H1 (cell line): ENCODE measurements around the gene AK2. TPM values are rescaled to one million over a fixed set of nuclear protein-coding genes. Genes with fewer than 3 reads are reported as not detected.

ENCODE experiments used
- CTCF ChIA-PET: fragments of 300-600 bp; sonication (Branson Sonifier 250); formaldehyde crosslinking; loops from one replicate; lab custom pipeline; 2021; ENCODE audit not compliant: partially characterized antibody; lab: Charles Lee
- POLR2A ChIA-PET: fragments of 300-600 bp; sonication (Branson Sonifier 250); formaldehyde crosslinking; loops from one replicate; lab custom pipeline; 2021; ENCODE audit warnings: inconsistent platforms; ENCODE audit not compliant: partially characterized antibody; lab: Charles Lee
- DNase-seq, 2 experiments: peaks; one replicate each; pipeline versions ENCODE4 v3.0.0 to v3.0.0-alpha.2; 2010 to 2022; ENCODE audit warnings: low spot score in 2 of 2, low read depth in 1 of 2, mixed read lengths in 1 of 2
- FAIRE-seq: peaks from 2 replicates; lab custom pipeline; 2011; peaks lifted over from hg19 to GRCh38; lab: Jason Lieb, UNC
- H2AFZ ChIP-seq: 2 replicates; pipeline ENCODE4 v1.8.1; 2012; ENCODE audit warnings: low read length, inconsistent platforms
- H2AK5ac ChIP-seq: 2 replicates; pipeline ENCODE4 v1.6.1; 2013; ENCODE audit warnings: low read depth, low read length
- H2BK120ac ChIP-seq: replicated peaks from 2 replicates; pipeline ENCODE3; 2013; ENCODE audit warnings: low read depth, low read length, inconsistent platforms
- H2BK12ac ChIP-seq: 2 replicates; pipeline ENCODE4 v1.6.1; 2013; ENCODE audit warnings: low read depth, low read length
- H2BK15ac ChIP-seq: 2 replicates; pipeline ENCODE4 v1.6.1; 2013; ENCODE audit warnings: low read length
- H2BK20ac ChIP-seq: 2 replicates; pipeline ENCODE4 v1.6.1; 2013; ENCODE audit warnings: low read length
- H2BK5ac ChIP-seq: 2 replicates; pipeline ENCODE4 v1.6.1; 2013; ENCODE audit warnings: low read depth, low read length
- H3K14ac ChIP-seq: 2 replicates; pipeline ENCODE4 v1.6.1; 2013; ENCODE audit warnings: inconsistent platforms; ENCODE audit not compliant: insufficient read length
- H3K18ac ChIP-seq: 2 replicates; pipeline ENCODE4 v1.6.1; 2013; ENCODE audit warnings: low read length; ENCODE audit errors: extremely low read depth
- H3K23ac ChIP-seq: 2 replicates; pipeline ENCODE4 v1.6.1; 2013; ENCODE audit warnings: inconsistent platforms; ENCODE audit not compliant: insufficient read length
- H3K23me2 ChIP-seq: 2 replicates; pipeline ENCODE4 v1.6.1; 2013; ENCODE audit warnings: low read depth, low read length
- H3K27ac ChIP-seq: 2 replicates; pipeline ENCODE4 v1.6.1; 2011; ENCODE audit warnings: low read depth, low read length, inconsistent platforms
- H3K27me3 ChIP-seq, 4 experiments: replicated peaks in 1 of 4; 1 replicate in 1 of 4; 2 replicates in 3 of 4; pipeline versions ENCODE4 v1.6.1 to v1.8.1; 2011 to 2013; ENCODE audit warnings: low read length in 3 of 4, mild to moderate bottlenecking in 3 of 4, inconsistent platforms in 2 of 4, mixed read lengths in 2 of 4, moderate library complexity in 1 of 4; ENCODE audit not compliant: control insufficient read depth in 3 of 4, insufficient read depth in 3 of 4; ENCODE audit errors: extremely low read depth in 1 of 4
- H3K36me3 ChIP-seq, 4 experiments: 2 replicates each; pipeline versions ENCODE4 v1.6.1 to v1.8.1; 2011 to 2013; ENCODE audit warnings: mild to moderate bottlenecking in 4 of 4, low read length in 3 of 4, moderate library complexity in 2 of 4, control low read depth in 1 of 4, inconsistent platforms in 1 of 4; ENCODE audit not compliant: insufficient read depth in 4 of 4, control insufficient read depth in 2 of 4
- H3K4ac ChIP-seq: replicated peaks from 2 replicates; pipeline ENCODE3; 2013; ENCODE audit warnings: low read length, low read depth, mixed read lengths, inconsistent platforms; ENCODE audit not compliant: insufficient read length
- H3K4me1 ChIP-seq, 4 experiments: replicated peaks in 1 of 4; 1 replicate in 1 of 4; 2 replicates in 3 of 4; pipeline versions ENCODE4 v1.6.1 to v1.8.1; 2011 to 2013; ENCODE audit warnings: low read length in 3 of 4, inconsistent platforms in 2 of 4, mixed read lengths in 1 of 4; ENCODE audit not compliant: insufficient read depth in 4 of 4, control insufficient read depth in 3 of 4
- H3K4me2 ChIP-seq, 2 experiments: 2 replicates each; pipeline versions ENCODE4 v1.6.1 to v1.8.1; 2011 to 2013; ENCODE audit warnings: low read depth in 2 of 2, low read length in 2 of 2, control low read depth in 1 of 2, inconsistent platforms in 1 of 2, mild to moderate bottlenecking in 1 of 2; ENCODE audit not compliant: insufficient read depth in 1 of 2
- H3K4me3 ChIP-seq, 4 experiments: fragments of 200-600, 300-600 bp in 1 of 4; sonication (generic), shearing (Covaris generic), sonication (Bioruptor Twin) in 1 of 4; 2 replicates each; pipeline versions ENCODE4 v1.5.1 to v1.8.1; 2011 to 2016; ENCODE audit warnings: low read length in 4 of 4, low read depth in 3 of 4, control low read depth in 2 of 4, inconsistent platforms in 2 of 4, mild to moderate bottlenecking in 2 of 4, mixed read lengths in 1 of 4, moderate library complexity in 1 of 4; ENCODE audit not compliant: insufficient read depth in 2 of 4; ENCODE audit errors: extremely low read depth in 1 of 4
- H3K56ac ChIP-seq: replicated peaks from 2 replicates; pipeline ENCODE3; 2013; ENCODE audit warnings: low read depth, mild to moderate bottlenecking, mixed read lengths, low read length, inconsistent platforms; ENCODE audit not compliant: insufficient read length
- H3K79me1 ChIP-seq: 2 replicates; pipeline ENCODE4 v1.6.1; 2013; ENCODE audit warnings: low read depth, low read length, control low read depth
- H3K79me2 ChIP-seq, 2 experiments: 2 replicates each; pipeline versions ENCODE4 v1.6.1 to v1.8.1; 2012 to 2013; ENCODE audit warnings: low read length in 2 of 2, mild to moderate bottlenecking in 2 of 2, inconsistent platforms in 1 of 2; ENCODE audit not compliant: insufficient read depth in 2 of 2, control insufficient read depth in 1 of 2
- H3K9ac ChIP-seq, 4 experiments: replicated peaks in 1 of 4; 1 replicate in 1 of 4; 2 replicates in 3 of 4; pipeline versions ENCODE4 v1.6.1 to v1.8.1; 2011 to 2013; ENCODE audit warnings: low read depth in 3 of 4, low read length in 3 of 4, control low read depth in 2 of 4, mild to moderate bottlenecking in 2 of 4, moderate library complexity in 2 of 4, inconsistent platforms in 1 of 4; ENCODE audit errors: extremely low read depth in 1 of 4
- H3K9me3 ChIP-seq, 2 experiments: 2 replicates each; pipeline versions ENCODE4 v1.6.1 to v1.8.1; 2012 to 2013; ENCODE audit warnings: mild to moderate bottlenecking in 2 of 2, moderate library complexity in 2 of 2, control low read depth in 1 of 2, inconsistent platforms in 1 of 2, low read depth in 1 of 2, low read length in 1 of 2, mixed read lengths in 1 of 2; ENCODE audit not compliant: insufficient read depth in 2 of 2
- H4K20me1 ChIP-seq, 2 experiments: replicated peaks in 1 of 2; 2 replicates each; pipeline versions ENCODE3 to v1.8.1; 2011 to 2013; ENCODE audit warnings: inconsistent platforms in 2 of 2, low read length in 2 of 2, mild to moderate bottlenecking in 1 of 2; ENCODE audit not compliant: insufficient read depth in 2 of 2, control insufficient read depth in 1 of 2
- H4K5ac ChIP-seq: 2 replicates; pipeline ENCODE4 v1.6.1; 2013; ENCODE audit warnings: low read length, low read depth, mixed read lengths, inconsistent platforms; ENCODE audit not compliant: insufficient read length
- H4K8ac ChIP-seq: 2 replicates; pipeline ENCODE4 v1.8.0; 2013; ENCODE audit warnings: mild to moderate bottlenecking, moderate library complexity, low read length, inconsistent platforms; ENCODE audit not compliant: insufficient read depth; ENCODE audit errors: extremely low read depth
- H4K91ac ChIP-seq: replicated peaks from 2 replicates; pipeline ENCODE3; 2013; ENCODE audit warnings: low read length, mixed read lengths, inconsistent platforms; ENCODE audit not compliant: insufficient read length
- CEBPB ChIP-seq: IDR thresholded peaks from 2 replicates; pipeline ENCODE4 v1.6.1; 2012; ENCODE audit warnings: low read depth, low read length
- RNF2 ChIP-seq: fragments of 200-900, 300-1000 bp; sonication (generic); IDR thresholded peaks from 2 replicates; pipeline ENCODE4 v1.7.1; 2016; ENCODE audit warnings: borderline replicate concordance, low read depth, mild to moderate bottlenecking, antibody characterized with exemption, low read length; ENCODE audit not compliant: poor library complexity, severe bottlenecking; ENCODE audit errors: missing control alignments
- RXRA ChIP-seq: IDR thresholded peaks from 2 replicates; pipeline ENCODE4 v1.6.1; 2011; ENCODE audit warnings: low read depth, mild to moderate bottlenecking, low read length, moderate library complexity; ENCODE audit not compliant: insufficient read depth
- SIN3A ChIP-seq, 2 experiments: IDR thresholded peaks in 1 of 2; conservative IDR thresholded peaks in 1 of 2; 2 replicates each; pipeline ENCODE4 v1.6.1; 2011 to 2012; ENCODE audit warnings: low read length in 2 of 2, improper control_type of control experiment in 1 of 2, low read depth in 1 of 2, mild to moderate bottlenecking in 1 of 2
- SIRT6 ChIP-seq: IDR thresholded peaks from one replicate; pipeline ENCODE4 v1.7.1; 2012; ENCODE audit warnings: low read length, inconsistent platforms
- TBP ChIP-seq: IDR thresholded peaks from 2 replicates; pipeline ENCODE4 v1.6.1; 2011; ENCODE audit warnings: low read depth, low read length, improper control_type of control experiment
- TEAD4 ChIP-seq: IDR thresholded peaks from 2 replicates; pipeline ENCODE4 v1.6.1; 2012; ENCODE audit warnings: low read depth, low read length, inconsistent platforms, mixed read lengths
- WGBS, 2 experiments: shearing (Covaris generic) in 1 of 2; methylation state at CpG; one replicate each; pipeline versions ENCODE4 v1.1.6 to v1.1.7; 2013 to 2015; ENCODE audit warnings: low lambda C conversion rate in 2 of 2, mixed read lengths in 2 of 2, inconsistent platforms in 1 of 2, low coverage in 1 of 2, missing lambda C conversion rate in 1 of 2; ENCODE audit not compliant: insufficient replicate concordance in 2 of 2, insufficient coverage in 1 of 2, insufficient read length in 1 of 2; ENCODE audit errors: extremely low coverage in 1 of 2, missing lambda C conversion rate in 1 of 2; 5-methylcytosine and 5-hydroxymethylcytosine counted together
- polyA plus RNA-seq, 7 experiments: library from polyadenylated mRNA; depleted of rRNA in 3 of 7; stranded (reverse) in 5 of 7; unstranded in 2 of 7; fragments of >200 nt in 5 of 7; fragments of 200-250 nt in 2 of 7; gene quantifications; 1 replicate in 5 of 7; 2 replicates in 1 of 7; 4 replicates in 1 of 7; pipeline versions ENCODE4 v1.2.1 to v1.2.3, GENCODE V29; 2011 to 2013; ENCODE audit warnings: missing spikeins in 2 of 7, mixed read lengths in 2 of 7
- total RNA-seq: library from RNA; stranded (reverse); fragmentation: NEBNext Ultra II Directional; extraction: Animal tissue kit (Norgen Biotek cat#: 25700); gene quantifications from 2 replicates; pipeline ENCODE4 v1.2.1, GENCODE V29; 2021
- TF ChIP-seq, protein P1 (sequence below), 3 experiments: IDR thresholded peaks; 1 replicate in 2 of 3; 2 replicates in 1 of 3; pipeline versions ENCODE4 v1.5.1 to v1.6.1; 2011; ENCODE audit warnings: low read length in 3 of 3, mild to moderate bottlenecking in 3 of 3, inconsistent platforms in 2 of 3, low read depth in 1 of 3, moderate library complexity in 1 of 3; ENCODE audit not compliant: insufficient read depth in 1 of 3; ENCODE audit errors: control extremely low read depth in 1 of 3
- TF ChIP-seq, protein P2 (sequence below): IDR thresholded peaks from 2 replicates; pipeline ENCODE4 v1.6.1; 2011; ENCODE audit warnings: low read depth, mild to moderate bottlenecking, low read length; ENCODE audit not compliant: insufficient read depth

Gene AK2
- total and polyA plus RNA-seq, 2 of the 8 experiments (the other 6 are each of a cell fraction or from before 2014, with no cell fraction given), result 92.3 to 137 TPM

DNA sequence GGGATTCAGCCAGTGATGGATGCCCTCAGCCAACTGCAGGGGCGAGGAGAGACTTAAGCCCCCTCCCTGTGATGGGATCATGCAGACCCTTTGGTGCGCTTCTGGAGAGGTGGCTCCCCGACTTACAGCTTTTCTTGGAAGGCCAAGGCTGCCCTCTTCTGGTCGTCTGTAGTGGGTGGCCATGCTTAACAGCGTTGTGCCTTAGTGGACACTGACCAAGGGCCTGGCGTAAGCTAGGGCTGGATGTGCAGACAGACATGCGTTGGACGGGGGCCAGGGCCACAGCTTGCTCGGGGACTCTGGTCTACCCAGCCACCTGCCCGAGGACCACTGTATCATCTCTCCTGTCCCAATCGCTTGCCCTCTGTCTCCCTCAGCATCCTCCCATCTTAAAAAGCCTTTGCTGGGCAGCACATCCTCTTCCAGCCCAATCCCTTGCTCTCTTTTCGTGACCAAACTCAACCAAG, 49.7 kb upstream of the AK2 start:
- no peaks in the 10 kb centered on the region for H3K79me1 ChIP-seq
- no peak overlapping the region for H4K91ac ChIP-seq
- ChIA-PET POLR2A (interaction anchor here (0.7 to 1.4 kb wide), 4 partner anchors 12 to 270 kb away, joined by 3 read pairs; partner anchors contain the start of genes RNF19B and YARS1), CTCF (interaction anchor here (0.6 to 8.4 kb wide), 32 partner anchors 9 to 769 kb away, joined by 3 to 77 read pairs (median 4); partner anchors contain the start of gene RNF19B)
- H3K56ac ChIP-seq, result no peak overlapping the region
- no peak overlapping the region for H4K5ac ChIP-seq
- no peak overlapping the region for H3K9ac ChIP-seq
- peaks cover under 1% of the 10 kb centered on the region; the same call in 1 of the 2 replicates for H3K23me2 ChIP-seq
- H3K4me3 ChIP-seq, result no peak overlapping the region
- no peak overlapping the region for H2BK5ac ChIP-seq
- FAIRE-seq, result peak; percentile 24
- H3K23ac ChIP-seq, result no peak overlapping the region
- no peak overlapping the region for H3K14ac ChIP-seq
- H2BK12ac ChIP-seq, result no peak overlapping the region
- H3K79me2 ChIP-seq, result no peaks in the 10 kb centered on the region
- H4K20me1 ChIP-seq, result no peaks in the 10 kb centered on the region
- no peak overlapping the region for H2AK5ac ChIP-seq
- H3K18ac ChIP-seq, result no peak overlapping the region
- peaks cover 10 to 40% (median 31%) of the 10 kb centered on the region in 4 experiments for H3K27me3 ChIP-seq
- 36% methylated on average over 12 of the region's 12 CpGs; no CpG with 5 or more reads in 1 of the 2 experiments for WGBS, 2 experiments
- H3K4ac ChIP-seq, result no peak overlapping the region
- H2BK15ac ChIP-seq, result no peak overlapping the region
- peaks cover 0 to 3% (median under 1%) of the 10 kb centered on the region in 4 experiments; a peak in 2 of 7 replicates for H3K4me1 ChIP-seq
- no peak overlapping the region for H2BK20ac ChIP-seq
- H2BK120ac ChIP-seq, result no peak overlapping the region
- no peaks in the 10 kb centered on the region for H3K9me3 ChIP-seq
- H3K36me3 ChIP-seq, result no peaks in the 10 kb centered on the region
- peak; percentile 41 to 81 for DNase-seq
- no peak overlapping the region for H3K27ac ChIP-seq
- no peak overlapping the region for H3K4me2 ChIP-seq
- no peak overlapping the region for H4K8ac ChIP-seq
- H2AFZ ChIP-seq, result no peak overlapping the region
- TF ChIP-seq RNF2 (no peak), TBP (no peak), RXRA (no peak), CEBPB (no peak), TEAD4 (no peak), SIN3A (conservative IDR thresholded peaks at IDR 0.05 in 1 of 2, IDR thresholded peaks at IDR 0.05 in 1 of 2; ENCODE audit: low read depth in 1 of 2, low read length in 2 of 2) (0 out of 4 replicates have a peak, but pooled peaks of 1 of the 2 experiments have one; percentile 43), SIRT6 (no peak)
- TF ChIP-seq, protein P1, sequence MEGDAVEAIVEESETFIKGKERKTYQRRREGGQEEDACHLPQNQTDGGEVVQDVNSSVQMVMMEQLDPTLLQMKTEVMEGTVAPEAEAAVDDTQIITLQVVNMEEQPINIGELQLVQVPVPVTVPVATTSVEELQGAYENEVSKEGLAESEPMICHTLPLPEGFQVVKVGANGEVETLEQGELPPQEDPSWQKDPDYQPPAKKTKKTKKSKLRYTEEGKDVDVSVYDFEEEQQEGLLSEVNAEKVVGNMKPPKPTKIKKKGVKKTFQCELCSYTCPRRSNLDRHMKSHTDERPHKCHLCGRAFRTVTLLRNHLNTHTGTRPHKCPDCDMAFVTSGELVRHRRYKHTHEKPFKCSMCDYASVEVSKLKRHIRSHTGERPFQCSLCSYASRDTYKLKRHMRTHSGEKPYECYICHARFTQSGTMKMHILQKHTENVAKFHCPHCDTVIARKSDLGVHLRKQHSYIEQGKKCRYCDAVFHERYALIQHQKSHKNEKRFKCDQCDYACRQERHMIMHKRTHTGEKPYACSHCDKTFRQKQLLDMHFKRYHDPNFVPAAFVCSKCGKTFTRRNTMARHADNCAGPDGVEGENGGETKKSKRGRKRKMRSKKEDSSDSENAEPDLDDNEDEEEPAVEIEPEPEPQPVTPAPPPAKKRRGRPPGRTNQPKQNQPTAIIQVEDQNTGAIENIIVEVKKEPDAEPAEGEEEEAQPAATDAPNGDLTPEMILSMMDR (IDR thresholded peaks at IDR 0.05; ENCODE audit: control extremely low read depth in 1 of 3, insufficient read depth in 1 of 3, low read depth in 1 of 3, low read length in 3 of 3), result peak; percentile 75 to 93 (median 90)
- TF ChIP-seq, protein P2, sequence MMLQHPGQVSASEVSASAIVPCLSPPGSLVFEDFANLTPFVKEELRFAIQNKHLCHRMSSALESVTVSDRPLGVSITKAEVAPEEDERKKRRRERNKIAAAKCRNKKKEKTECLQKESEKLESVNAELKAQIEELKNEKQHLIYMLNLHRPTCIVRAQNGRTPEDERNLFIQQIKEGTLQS, result peak; percentile 36; the same call in 1 of the 2 replicates
